AG04450 (cell line): ENCODE measurements around the gene SND1. TPM values are rescaled to one million over a fixed set of nuclear protein-coding genes. Genes with fewer than 3 reads are reported as not detected.

ENCODE experiments used
- CTCF ChIA-PET: fragments of 300-600, 350-600 bp; formaldehyde crosslinking; extraction: SDS; loops from one replicate; lab custom pipeline; 2022; ENCODE audit warnings: antibody characterized with exemption, inconsistent platforms; lab: Charles Lee
- POLR2A ChIA-PET: fragments of 350-600 bp; formaldehyde crosslinking; extraction: SDS; loops from one replicate; lab custom pipeline; 2021; ENCODE audit warnings: antibody characterized with exemption, inconsistent platforms; lab: Yijun Ruan, JAX
- DNase-seq: peaks from one replicate; pipeline ENCODE4 v3.0.0-alpha.2; 2011; ENCODE audit warnings: low read depth, low spot score
- H3K27ac ChIP-seq: one replicate; pipeline ENCODE4 v1.5.1; 2012; ENCODE audit warnings: low read depth, low read length, control low read depth
- H3K27me3 ChIP-seq: one replicate; pipeline ENCODE4 v1.6.0; 2012; ENCODE audit warnings: low read length; ENCODE audit not compliant: control insufficient read depth, insufficient read depth
- H3K4me3 ChIP-seq: 2 replicates; pipeline ENCODE4 v1.5.1; 2011; ENCODE audit warnings: mild to moderate bottlenecking, low read depth, low read length, control low read depth
- H3K9me3 ChIP-seq: 2 replicates; pipeline ENCODE4 v1.5.1; 2012; ENCODE audit warnings: low read length; ENCODE audit not compliant: control insufficient read depth, insufficient read depth
- polyA plus RNA-seq: library from polyadenylated mRNA; depleted of rRNA; stranded (reverse); fragments of >200 nt; gene quantifications from 2 replicates; pipeline ENCODE4 v1.2.3, GENCODE V29; 2011
- TF ChIP-seq, protein P1 (sequence below): IDR thresholded peaks from 2 replicates; pipeline ENCODE4 v1.5.1; 2011; ENCODE audit warnings: low read depth, low read length, control low read depth, inconsistent platforms

Gene SND1
- polyA plus RNA-seq, 1 experiment, result 247 TPM

DNA sequence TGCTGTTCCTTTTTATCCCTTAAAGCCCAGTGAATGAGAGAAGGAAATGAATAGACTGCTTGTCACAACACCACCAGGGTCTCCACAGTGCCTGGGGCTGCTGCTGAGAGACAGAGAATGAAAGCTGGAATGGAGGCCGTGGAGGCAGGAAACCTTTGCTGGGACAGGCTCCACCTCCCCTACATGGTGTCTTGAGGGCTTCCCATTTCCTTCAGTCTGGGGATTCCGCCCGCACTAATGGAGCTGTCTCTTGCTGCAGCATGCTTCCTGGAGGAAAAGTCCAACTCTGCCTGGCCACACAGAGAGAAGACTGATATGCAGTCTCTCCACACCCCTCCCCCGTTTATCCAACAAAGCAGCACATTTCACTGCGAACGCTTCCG is 324.7 kb downstream of the SND1 start:
- CTCF ChIA-PET, result no interaction called here
- DNase-seq, result no peak
- POLR2A ChIA-PET, result no interaction called here
- H3K27ac ChIP-seq, result no peak overlapping the region
- TF ChIP-seq, protein P1, sequence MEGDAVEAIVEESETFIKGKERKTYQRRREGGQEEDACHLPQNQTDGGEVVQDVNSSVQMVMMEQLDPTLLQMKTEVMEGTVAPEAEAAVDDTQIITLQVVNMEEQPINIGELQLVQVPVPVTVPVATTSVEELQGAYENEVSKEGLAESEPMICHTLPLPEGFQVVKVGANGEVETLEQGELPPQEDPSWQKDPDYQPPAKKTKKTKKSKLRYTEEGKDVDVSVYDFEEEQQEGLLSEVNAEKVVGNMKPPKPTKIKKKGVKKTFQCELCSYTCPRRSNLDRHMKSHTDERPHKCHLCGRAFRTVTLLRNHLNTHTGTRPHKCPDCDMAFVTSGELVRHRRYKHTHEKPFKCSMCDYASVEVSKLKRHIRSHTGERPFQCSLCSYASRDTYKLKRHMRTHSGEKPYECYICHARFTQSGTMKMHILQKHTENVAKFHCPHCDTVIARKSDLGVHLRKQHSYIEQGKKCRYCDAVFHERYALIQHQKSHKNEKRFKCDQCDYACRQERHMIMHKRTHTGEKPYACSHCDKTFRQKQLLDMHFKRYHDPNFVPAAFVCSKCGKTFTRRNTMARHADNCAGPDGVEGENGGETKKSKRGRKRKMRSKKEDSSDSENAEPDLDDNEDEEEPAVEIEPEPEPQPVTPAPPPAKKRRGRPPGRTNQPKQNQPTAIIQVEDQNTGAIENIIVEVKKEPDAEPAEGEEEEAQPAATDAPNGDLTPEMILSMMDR, result no peak
- peaks cover 14% of the 10 kb centered on the region for H3K9me3 ChIP-seq
- no peaks in the 10 kb centered on the region for H3K27me3 ChIP-seq
- no peak overlapping the region for H3K4me3 ChIP-seq

DNA sequence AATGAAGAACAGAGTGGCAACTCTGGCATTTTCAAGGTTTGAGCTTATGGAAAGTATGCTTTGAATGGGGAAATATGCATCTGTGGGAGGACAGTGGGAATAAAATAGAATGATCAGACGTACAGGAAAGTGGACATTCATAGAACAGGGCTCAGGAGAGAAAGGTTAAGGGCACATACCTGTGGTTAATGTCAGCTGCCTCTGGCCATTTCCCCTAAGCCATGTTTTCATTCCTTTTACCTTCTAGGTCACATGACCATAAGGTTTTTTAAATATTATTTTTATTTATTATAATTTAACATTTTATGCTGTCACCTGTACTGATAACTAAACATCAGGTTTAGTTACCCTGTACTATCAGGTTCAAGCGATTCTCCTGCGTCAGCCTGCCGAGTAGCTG is 326.4 kb downstream of the SND1 start:
- Histone ChIP-seq H3K4me3 (no peak overlapping the region), H3K27me3 (no peaks in the 10 kb centered on the region), H3K9me3 (peaks cover 14% of the 10 kb centered on the region), H3K27ac (no peak overlapping the region)
- no peak for DNase-seq
- ChIA-PET CTCF (no interaction called here), POLR2A (no interaction called here)
- TF ChIP-seq, protein P1, result no peak

DNA sequence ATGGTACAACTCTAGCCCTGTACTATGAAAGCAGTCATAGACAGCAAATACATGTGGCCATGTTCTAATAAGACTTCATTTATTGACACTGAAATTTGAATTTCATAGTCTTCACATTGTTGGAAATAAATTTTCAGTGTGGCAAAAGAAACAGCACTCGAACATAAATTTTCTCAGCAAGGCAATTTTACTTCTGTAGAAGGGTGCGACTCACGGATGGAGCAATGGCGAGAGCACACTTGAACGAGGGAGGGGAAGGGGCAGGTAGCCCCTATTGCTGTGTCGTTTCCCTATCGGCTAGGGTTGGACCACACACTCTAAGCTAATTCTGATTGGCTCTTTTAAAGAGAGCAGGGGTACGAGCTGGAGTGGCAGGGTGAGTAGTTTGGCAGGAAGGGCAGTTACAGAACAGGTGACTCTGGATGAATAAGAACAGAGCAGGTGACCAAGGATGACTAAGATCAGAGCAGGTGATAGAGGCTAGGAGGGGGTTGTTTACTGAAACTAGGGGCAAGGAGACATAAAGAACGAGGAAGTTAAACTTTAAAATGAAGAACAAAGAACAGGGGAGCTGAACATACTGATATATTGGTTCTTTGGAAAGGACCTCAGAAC is 327.2 kb downstream of the SND1 start:
- DNase-seq, result no peak
- H3K27me3 ChIP-seq, result no peaks in the 10 kb centered on the region
- no peak overlapping the region for H3K27ac ChIP-seq
- H3K9me3 ChIP-seq, result peaks cover 14% of the 10 kb centered on the region
- POLR2A ChIA-PET, result no interaction called here
- no peak overlapping the region for H3K4me3 ChIP-seq
- TF ChIP-seq, protein P1, result no peak
- CTCF ChIA-PET, result interaction anchor here (1.3 kb wide), 1 partner anchor 231 kb away, joined by 3 read pairs; no protein-coding TSS in a partner anchor

DNA sequence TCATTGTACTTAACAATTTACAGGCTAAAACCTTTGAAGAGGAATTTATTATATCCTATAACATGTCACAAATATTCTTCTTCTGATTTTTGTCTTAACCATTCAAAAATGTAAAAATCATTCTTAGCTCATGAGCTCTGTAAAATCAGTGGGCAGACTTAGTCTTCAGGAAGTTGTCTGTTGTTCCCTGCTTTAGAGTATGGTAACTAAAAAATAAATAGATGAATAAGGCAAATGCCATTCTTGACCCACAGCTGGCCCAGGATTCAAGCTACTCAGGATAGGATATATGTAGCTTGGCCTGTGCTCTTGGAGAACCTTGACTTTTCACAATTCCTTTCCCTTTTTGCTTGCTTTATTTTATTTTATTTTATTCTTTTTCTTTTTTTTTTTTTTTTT is 327.7 kb downstream of the SND1 start:
- POLR2A ChIA-PET, result no interaction called here
- Histone ChIP-seq H3K27me3 (no peaks in the 10 kb centered on the region), H3K27ac (no peak overlapping the region), H3K9me3 (peaks cover 14% of the 10 kb centered on the region), H3K4me3 (no peak overlapping the region)
- DNase-seq, result no peak
- CTCF ChIA-PET, result interaction anchor here (1.3 kb wide), 1 partner anchor 230 kb away, joined by 3 read pairs; no protein-coding TSS in a partner anchor
- TF ChIP-seq, protein P1, result no peak

DNA sequence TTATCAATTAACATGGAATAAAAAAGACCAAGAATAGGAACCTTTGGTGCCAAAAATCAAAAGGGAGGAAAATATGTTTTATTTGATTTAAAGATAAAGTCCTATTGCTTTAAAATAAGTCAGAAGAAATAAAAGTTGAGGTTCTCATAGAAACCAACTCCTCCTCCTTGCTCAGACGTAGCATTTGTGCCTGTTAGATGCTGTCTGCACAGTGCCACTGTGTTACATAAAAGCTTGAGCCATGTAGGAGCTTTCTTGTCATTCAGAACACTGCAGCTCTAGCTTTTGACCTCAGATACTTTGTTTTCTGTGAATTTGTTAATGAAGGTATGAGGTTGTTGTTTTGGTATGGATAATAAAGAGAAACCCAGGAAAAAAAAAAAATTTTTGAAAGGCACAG is 328.9 kb downstream of the SND1 start:
- Histone ChIP-seq H3K9me3 (peaks cover 14% of the 10 kb centered on the region), H3K27ac (no peak overlapping the region), H3K27me3 (no peaks in the 10 kb centered on the region), H3K4me3 (no peak overlapping the region)
- TF ChIP-seq, protein P1, result no peak
- ChIA-PET POLR2A (no interaction called here), CTCF (interaction anchor here (0.5 kb wide), 1 partner anchor 42 kb away, joined by 3 read pairs; no protein-coding TSS in a partner anchor)
- DNase-seq, result no peak
